ENCODE measurements around the gene DZIP3. TPM values are rescaled to one million over a fixed set of nuclear protein-coding genes. Genes with fewer than 3 reads are reported as not detected.

Gene DZIP3
- total RNA-seq: 13.9 and 15.9 TPM in 2 replicates

GRCh38 chr3:108589081-108589997 lies at the start of gene DZIP3, which contains the start of gene CIP2A:
Gene DZIP3, plus strand, starts transcription at chr3:108589722. Its CDS starts 15,685 bp downstream, at chr3:108605407.
Gene CIP2A, minus strand, starts transcription at chr3:108589438. Its CDS starts 63 bp downstream, at chr3:108589375.

Other genes with a start within 250 kb of the DZIP3 start
- gene MYH15, start 79.1 kb upstream of the DZIP3 start, total RNA-seq: 0.86 and 0.95 TPM in 2 replicates
- 4.3 and 4.9 TPM in 2 replicates for gene CIP2A, start 284 bp upstream of the DZIP3 start, total RNA-seq
- gene RETNLB, start 167.7 kb downstream of the DZIP3 start, total RNA-seq: not detected in 2 replicates
- not detected in 2 replicates for gene TRAT1, start 233.1 kb downstream of the DZIP3 start, total RNA-seq